Measurements from ENCODE around the gene ZNF48. TPM values are rescaled to one million over a fixed set of nuclear protein-coding genes. Genes with fewer than 3 reads are reported as not detected.

Gene ZNF48
- total RNA-seq, 6 donors from 2014 or later: 6.8 to 29.2 (median 10.9) TPM

DNA sequence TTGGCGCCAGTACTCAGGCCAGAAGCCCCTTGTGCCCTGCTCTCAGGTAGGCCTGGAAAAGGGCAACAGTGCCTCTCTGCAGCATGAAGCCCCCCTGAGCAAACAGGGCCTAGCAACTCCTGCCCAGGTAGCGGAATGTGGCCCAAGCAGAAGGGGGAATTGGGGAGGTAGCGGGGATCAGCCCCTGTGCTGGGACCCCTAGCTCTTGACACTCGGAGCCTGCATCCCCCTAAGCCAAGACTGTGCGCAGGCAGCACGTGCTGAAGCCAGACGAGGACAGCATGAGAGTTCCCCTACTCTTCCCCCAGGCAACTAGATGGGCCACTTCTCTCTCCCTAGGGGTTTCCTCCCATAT, 39.3 kb upstream of the ZNF48 start:
- peaks cover 42 to 58% (median 43%) of the 10 kb centered on the region in 4 donors for H3K4me1 ChIP-seq
- peak overlapping the region; percentile 93 to 97 (median 96) for H3K27ac ChIP-seq
- no peak for TF ChIP-seq CTCF (IDR thresholded peaks at IDR 0.05)
- TF ChIP-seq POLR2AphosphoS5 (IDR thresholded peaks at IDR 0.05): no peak
- no peak for TF ChIP-seq EP300 (IDR thresholded peaks at IDR 0.05)
- TF ChIP-seq POLR2A (IDR thresholded peaks at IDR 0.05): no peak
- H3K36me3 ChIP-seq: peaks cover 20 to 71% (median 57%) of the 10 kb centered on the region in 4 donors
- WGBS, 2 donors: 50 to 54% methylated on average over 7 of the region's 7 CpGs
- H3K27me3 ChIP-seq: no peaks in the 10 kb centered on the region
- H3K9me3 ChIP-seq: no peaks in the 10 kb centered on the region
- H3K4me3 ChIP-seq: peak overlapping the region; percentile 47 to 99 (median 72)
- DNase-seq: no peak
- no peak for ATAC-seq (ENCODE audit: low FRiP score in 2 of 2)

DNA sequence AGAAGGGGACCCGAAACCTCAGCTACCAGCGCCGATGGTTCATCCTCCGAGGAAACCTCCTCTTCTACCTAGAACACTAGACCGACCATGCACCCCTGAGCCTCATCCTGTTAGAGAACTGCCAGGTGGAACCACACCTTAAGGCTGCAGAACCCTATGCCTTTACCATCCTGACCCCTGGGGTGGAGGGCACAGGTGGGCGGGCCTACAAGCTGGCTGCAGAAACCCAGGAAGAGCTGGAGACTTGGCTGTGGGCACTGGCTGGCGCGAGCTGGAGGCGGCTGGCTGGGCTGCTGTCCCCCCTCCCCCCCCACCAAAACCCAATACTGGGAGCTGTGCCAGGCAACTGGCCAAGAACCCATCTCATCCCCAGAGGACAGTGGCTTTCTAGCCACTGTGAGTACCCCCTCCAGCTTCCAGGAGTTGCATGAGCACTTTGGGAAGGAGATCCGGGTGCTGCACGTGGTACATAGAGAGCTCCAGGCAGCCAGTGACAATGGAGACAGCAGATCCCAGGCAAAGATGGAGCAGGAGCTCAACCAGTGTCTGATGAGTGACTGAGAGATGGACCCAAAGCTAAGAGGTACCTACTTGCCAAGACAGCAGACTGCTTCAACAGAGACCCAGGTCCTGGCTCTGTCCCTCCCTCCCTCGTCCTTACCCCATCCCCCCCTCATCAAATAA, 38.7 kb upstream of the ZNF48 start:
- H3K36me3 ChIP-seq: peaks cover 20 to 68% (median 51%) of the 10 kb centered on the region in 4 donors
- H3K4me1 ChIP-seq: peaks cover 40 to 55% (median 42%) of the 10 kb centered on the region in 4 donors
- H3K27ac ChIP-seq: peak overlapping the region; percentile 93 to 97 (median 96)
- DNase-seq (peak in 1 of 2 donors; percentile 48), ATAC-seq (ENCODE audit: low FRiP score in 2 of 2) (no peak)
- 69 to 87% methylated on average over 3 to 12 of the region's 12 CpGs for WGBS, 2 donors
- H3K4me3 ChIP-seq: peak overlapping the region in 3 of 4 donors; percentile 66 to 99 (median 79)
- no peaks in the 10 kb centered on the region for H3K9me3 ChIP-seq
- H3K27me3 ChIP-seq: no peaks in the 10 kb centered on the region
- no peak for TF ChIP-seq EP300 (IDR thresholded peaks at IDR 0.05)
- no peak for TF ChIP-seq CTCF (IDR thresholded peaks at IDR 0.05)
- no peak for TF ChIP-seq POLR2AphosphoS5 (IDR thresholded peaks at IDR 0.05)
- TF ChIP-seq POLR2A (IDR thresholded peaks at IDR 0.05): no peak

DNA sequence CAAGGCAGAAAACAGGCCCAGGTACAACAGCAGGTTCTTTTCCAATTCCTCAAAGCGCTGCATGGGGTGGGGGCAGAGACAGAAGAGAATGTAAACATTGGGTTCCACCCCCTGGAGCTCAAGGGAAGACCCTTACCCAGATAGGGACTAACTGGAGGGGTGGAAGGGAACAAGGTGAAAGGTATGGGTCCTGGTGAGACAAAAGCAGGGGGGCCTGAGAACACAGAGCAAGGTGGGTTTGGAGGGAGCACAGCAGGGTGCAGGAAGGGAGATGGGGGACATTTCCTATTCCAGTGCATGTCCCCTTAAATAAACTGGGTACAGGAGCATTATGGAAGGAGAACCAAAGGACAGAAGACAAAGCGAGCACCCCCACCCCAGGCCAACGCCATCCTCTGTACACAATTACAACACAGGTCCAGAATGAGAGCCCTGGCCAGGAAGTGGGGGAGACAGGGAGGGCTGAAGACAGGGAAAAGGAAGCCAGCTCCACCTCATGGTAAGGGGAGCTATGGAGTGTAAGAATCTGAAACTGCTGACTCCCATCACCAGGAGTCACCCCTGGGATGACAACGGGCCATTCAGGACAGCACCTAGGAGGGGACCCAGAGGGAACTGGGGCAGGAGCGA, 38.0 kb upstream of the ZNF48 start:
- peak overlapping the region in 1 of 4 donors; percentile 96 for H3K27ac ChIP-seq
- TF ChIP-seq EP300 (IDR thresholded peaks at IDR 0.05): no peak
- TF ChIP-seq POLR2A (IDR thresholded peaks at IDR 0.05): no peak
- TF ChIP-seq CTCF (IDR thresholded peaks at IDR 0.05): no peak
- no peak for TF ChIP-seq POLR2AphosphoS5 (IDR thresholded peaks at IDR 0.05)
- no peak for DNase-seq
- ATAC-seq (ENCODE audit: low FRiP score in 2 of 2): no peak
- WGBS, 2 donors: 69 to 73% methylated on average over 5 of the region's 5 CpGs
- H3K4me3 ChIP-seq: no peak overlapping the region
- H3K27me3 ChIP-seq: no peaks in the 10 kb centered on the region
- peaks cover 20 to 66% (median 47%) of the 10 kb centered on the region in 4 donors for H3K36me3 ChIP-seq
- H3K4me1 ChIP-seq: peaks cover 34 to 48% (median 35%) of the 10 kb centered on the region in 4 donors
- H3K9me3 ChIP-seq: no peaks in the 10 kb centered on the region

DNA sequence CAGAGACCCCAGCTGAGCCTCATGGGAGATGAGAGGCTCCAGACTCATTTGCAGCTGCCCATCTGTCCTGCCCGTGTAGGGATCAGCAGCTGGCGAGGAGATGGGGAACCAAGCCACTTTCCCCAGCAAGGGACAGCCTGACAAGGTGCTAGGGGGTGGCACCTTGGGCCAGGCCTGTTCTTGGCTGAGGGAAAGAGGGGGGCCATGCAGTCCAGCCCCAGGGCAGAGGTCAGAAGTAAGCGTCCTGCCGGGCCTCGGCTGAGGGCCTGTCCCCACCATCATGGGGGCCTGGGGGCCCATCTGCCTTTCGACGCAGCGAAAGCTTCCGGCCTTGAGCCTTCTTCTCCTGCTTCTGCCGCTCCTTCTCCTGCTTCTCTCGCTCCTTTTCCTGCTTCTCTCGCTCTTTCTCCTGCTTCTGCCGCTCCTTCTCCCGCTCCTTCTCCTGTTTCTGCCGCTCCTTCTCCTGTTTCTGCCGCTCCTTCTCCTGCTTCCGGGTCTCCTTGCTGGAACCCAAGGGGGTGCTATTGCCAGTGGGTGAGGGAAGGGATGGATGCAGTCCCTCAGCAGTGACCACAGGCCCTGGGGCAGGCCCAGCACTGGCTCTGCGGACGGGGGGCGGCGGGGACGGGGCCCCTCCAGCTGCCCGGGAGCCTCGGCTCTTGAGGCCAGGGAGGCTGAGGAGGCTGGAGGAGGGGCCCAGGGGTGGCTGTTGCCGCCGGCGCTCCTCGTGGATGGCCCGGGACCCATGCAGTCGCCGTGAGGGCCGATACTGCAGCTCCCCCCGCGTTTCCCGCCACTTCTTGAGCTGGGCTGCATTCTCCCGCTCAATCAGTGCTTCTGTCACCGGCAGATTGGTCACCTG, 37.3 kb upstream of the ZNF48 start:
- DNase-seq (peak in 1 of 2 donors; percentile 78), ATAC-seq (ENCODE audit: low FRiP score in 2 of 2) (no peak)

More for the DNA sequence above, 37.3 kb upstream of the ZNF48 start:
- peaks cover 13 to 63% (median 46%) of the 10 kb centered on the region in 4 donors for H3K36me3 ChIP-seq
- H3K27me3 ChIP-seq: no peaks in the 10 kb centered on the region
- no peaks in the 10 kb centered on the region for H3K9me3 ChIP-seq
- 84 to 90% methylated on average over 18 to 30 of the region's 37 CpGs for WGBS, 2 donors
- TF ChIP-seq EP300 (IDR thresholded peaks at IDR 0.05) (no peak), POLR2AphosphoS5 (IDR thresholded peaks at IDR 0.05) (no peak), POLR2A (IDR thresholded peaks at IDR 0.05) (no peak), CTCF (IDR thresholded peaks at IDR 0.05) (no peak)
- H3K27ac ChIP-seq: no peak overlapping the region
- H3K4me3 ChIP-seq: no peak overlapping the region
- peaks cover 26 to 41% (median 28%) of the 10 kb centered on the region in 4 donors for H3K4me1 ChIP-seq
